ENCODE measurements around the gene ZNF148. TPM values are rescaled to one million over a fixed set of nuclear protein-coding genes. Genes with fewer than 3 reads are reported as not detected.

Gene ZNF148
- total RNA-seq, 1 donor from 2014 or later, result 47.5 TPM

- Histone ChIP-seq H3K4me3 (no peak overlapping the region), H3K4me1 (no peaks in the 10 kb centered on the region), H3K27ac (no peak overlapping the region), H3K9me3 (no peaks in the 10 kb centered on the region), H3K27me3 (no peaks in the 10 kb centered on the region), H3K36me3 (no peaks in the 10 kb centered on the region)
- TF ChIP-seq CTCF (IDR thresholded peaks at IDR 0.05), result no peak
- intact Hi-C loops (cut with DNase I), result no loop called here
- ATAC-seq (no peak), DNase-seq (no peak)
These were observed 185.6 kb downstream of the ZNF148 start for GRCh38 chr3:125189378-125190165.

- TF ChIP-seq CTCF (IDR thresholded peaks at IDR 0.05), result no peak
- Histone ChIP-seq H3K4me3 (no peak overlapping the region), H3K27me3 (no peaks in the 10 kb centered on the region), H3K36me3 (no peaks in the 10 kb centered on the region), H3K9me3 (no peaks in the 10 kb centered on the region), H3K4me1 (no peaks in the 10 kb centered on the region), H3K27ac (no peak overlapping the region)
- intact Hi-C loops (cut with DNase I), result no loop called here
- ATAC-seq, result no peak
- DNase-seq, result no peak
These were observed 186.2 kb downstream of the ZNF148 start for GRCh38 chr3:125188955-125189354.

GRCh38 chr3:125187599-125187910 is 187.6 kb downstream of the ZNF148 start:
- ATAC-seq (no peak), DNase-seq (no peak)
- TF ChIP-seq CTCF (IDR thresholded peaks at IDR 0.05), result no peak
- Histone ChIP-seq H3K4me3 (no peak overlapping the region), H3K4me1 (no peaks in the 10 kb centered on the region), H3K36me3 (no peaks in the 10 kb centered on the region), H3K9me3 (no peaks in the 10 kb centered on the region), H3K27me3 (no peaks in the 10 kb centered on the region), H3K27ac (no peak overlapping the region)
- intact Hi-C loops (cut with DNase I), result no loop called here

GRCh38 chr3:125186800-125187598 is 188.1 kb downstream of the ZNF148 start:
- ATAC-seq (no peak), DNase-seq (no peak)
- Histone ChIP-seq H3K4me3 (no peak overlapping the region), H3K9me3 (no peaks in the 10 kb centered on the region), H3K27me3 (no peaks in the 10 kb centered on the region), H3K27ac (no peak overlapping the region), H3K4me1 (no peaks in the 10 kb centered on the region), H3K36me3 (no peaks in the 10 kb centered on the region)
- TF ChIP-seq CTCF (IDR thresholded peaks at IDR 0.05), result no peak
- intact Hi-C loops (cut with DNase I), result no loop called here

GRCh38 chr3:125186261-125186787 is 188.8 kb downstream of the ZNF148 start:
- Histone ChIP-seq H3K9me3 (no peaks in the 10 kb centered on the region), H3K4me3 (no peak overlapping the region), H3K4me1 (no peaks in the 10 kb centered on the region), H3K27ac (no peak overlapping the region), H3K36me3 (no peaks in the 10 kb centered on the region), H3K27me3 (no peaks in the 10 kb centered on the region)
- ATAC-seq (no peak), DNase-seq (no peak)
- intact Hi-C loops (cut with DNase I), result no loop called here
- TF ChIP-seq CTCF (IDR thresholded peaks at IDR 0.05), result no peak

All from upper lobe of right lung (tissue), 1 donor.